Upper lobe of left lung (tissue), 4 donors: ENCODE results near the gene EFEMP2.

Source experiments
- EP300 ChIP-seq, 4 donors: sonication (generic); formaldehyde crosslinking; IDR thresholded peaks; one replicate each; pipeline ENCODE4 v1.5.1; 2017; ENCODE audit warnings: antibody characterized with exemption in 4 of 4, control low read depth in 2 of 4
- TF ChIP-seq, protein P1 (sequence below), 6 experiments: fragments of 450-650 bp in 4 of 6; fragments of 200-600 bp in 2 of 6; sonication (generic) in 2 of 6; IDR thresholded peaks; one replicate each; pipeline ENCODE4 v1.5.1; 2016 to 2019; ENCODE audit warnings: antibody characterized with exemption in 6 of 6

DNA sequence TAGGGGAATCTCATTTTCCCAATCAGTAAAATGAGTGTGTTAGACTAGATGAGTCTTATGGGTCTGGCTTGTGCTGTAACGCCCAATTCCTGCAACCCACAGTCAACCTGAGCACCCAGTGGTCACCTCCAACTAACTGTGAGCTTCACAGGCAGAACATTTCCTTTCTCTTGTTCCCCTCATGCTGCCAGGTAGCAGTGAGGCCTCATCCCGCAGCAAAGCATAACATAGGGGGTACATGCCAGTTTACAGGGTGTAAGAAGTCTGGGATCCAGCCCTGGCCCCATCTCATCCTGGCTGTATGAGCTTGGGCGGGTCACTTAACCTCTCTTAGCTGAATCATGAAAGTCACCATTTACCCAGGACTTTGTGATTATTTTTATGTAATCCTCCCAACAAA lies 3.7 kb downstream of the EFEMP2 start:
- TF ChIP-seq, protein P1, sequence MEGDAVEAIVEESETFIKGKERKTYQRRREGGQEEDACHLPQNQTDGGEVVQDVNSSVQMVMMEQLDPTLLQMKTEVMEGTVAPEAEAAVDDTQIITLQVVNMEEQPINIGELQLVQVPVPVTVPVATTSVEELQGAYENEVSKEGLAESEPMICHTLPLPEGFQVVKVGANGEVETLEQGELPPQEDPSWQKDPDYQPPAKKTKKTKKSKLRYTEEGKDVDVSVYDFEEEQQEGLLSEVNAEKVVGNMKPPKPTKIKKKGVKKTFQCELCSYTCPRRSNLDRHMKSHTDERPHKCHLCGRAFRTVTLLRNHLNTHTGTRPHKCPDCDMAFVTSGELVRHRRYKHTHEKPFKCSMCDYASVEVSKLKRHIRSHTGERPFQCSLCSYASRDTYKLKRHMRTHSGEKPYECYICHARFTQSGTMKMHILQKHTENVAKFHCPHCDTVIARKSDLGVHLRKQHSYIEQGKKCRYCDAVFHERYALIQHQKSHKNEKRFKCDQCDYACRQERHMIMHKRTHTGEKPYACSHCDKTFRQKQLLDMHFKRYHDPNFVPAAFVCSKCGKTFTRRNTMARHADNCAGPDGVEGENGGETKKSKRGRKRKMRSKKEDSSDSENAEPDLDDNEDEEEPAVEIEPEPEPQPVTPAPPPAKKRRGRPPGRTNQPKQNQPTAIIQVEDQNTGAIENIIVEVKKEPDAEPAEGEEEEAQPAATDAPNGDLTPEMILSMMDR (IDR thresholded peaks at IDR 0.05) = no peak
- TF ChIP-seq EP300 (IDR thresholded peaks at IDR 0.05) = no peak
